ENCODE data around the gene SYTL2.
"Not testable (repeated sequence)": the region's sequence is repeated elsewhere in the genome, so short reads cannot be mapped to it uniquely, and the experiment has no call there.

SYTL2 gene

DNA sequence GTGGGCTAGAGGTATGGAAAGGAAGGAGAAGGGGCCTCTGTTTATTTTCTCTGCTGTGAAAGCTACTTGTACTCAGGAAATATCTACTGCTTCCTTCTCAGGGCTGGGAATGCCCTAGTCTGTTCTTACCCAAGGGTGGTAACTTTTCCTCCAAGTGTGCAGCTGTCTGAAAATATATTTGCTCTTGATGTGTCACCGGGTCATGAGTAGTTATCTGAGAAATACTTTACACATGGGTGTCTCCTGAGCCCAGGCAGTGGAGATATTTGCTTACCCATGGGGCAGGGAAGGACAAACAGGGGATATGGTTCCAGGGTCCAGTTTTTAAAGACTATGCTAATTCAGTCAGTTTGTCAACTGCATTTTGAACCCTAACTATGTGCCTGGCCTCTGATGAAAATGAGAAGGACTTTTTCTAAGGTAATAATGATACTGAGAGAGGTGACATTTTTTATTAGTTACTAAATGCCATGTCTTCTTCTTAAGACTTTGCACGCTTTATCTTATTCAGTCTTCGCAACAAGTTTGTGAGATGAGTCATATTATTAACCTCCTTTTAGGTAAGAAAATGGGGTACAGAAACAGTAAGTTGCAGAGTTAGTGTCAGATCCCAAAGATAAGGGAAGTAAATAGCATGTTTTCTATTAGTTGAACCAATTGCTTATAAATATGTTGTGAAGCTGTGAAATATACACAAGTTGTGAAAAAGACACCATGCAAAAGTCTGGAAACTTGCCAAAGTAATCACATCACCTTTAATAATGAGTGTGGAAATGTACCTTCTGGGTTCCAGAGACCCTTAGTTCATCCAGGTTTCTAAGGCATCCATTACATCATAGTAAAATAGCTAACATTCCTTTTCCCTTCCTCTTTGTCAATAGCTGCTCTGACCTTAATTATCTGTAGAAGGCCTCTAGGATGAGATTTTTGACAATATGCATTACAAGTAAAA is 22.9 kb downstream of the SYTL2 start:
- DNase-seq: no peak

DNA sequence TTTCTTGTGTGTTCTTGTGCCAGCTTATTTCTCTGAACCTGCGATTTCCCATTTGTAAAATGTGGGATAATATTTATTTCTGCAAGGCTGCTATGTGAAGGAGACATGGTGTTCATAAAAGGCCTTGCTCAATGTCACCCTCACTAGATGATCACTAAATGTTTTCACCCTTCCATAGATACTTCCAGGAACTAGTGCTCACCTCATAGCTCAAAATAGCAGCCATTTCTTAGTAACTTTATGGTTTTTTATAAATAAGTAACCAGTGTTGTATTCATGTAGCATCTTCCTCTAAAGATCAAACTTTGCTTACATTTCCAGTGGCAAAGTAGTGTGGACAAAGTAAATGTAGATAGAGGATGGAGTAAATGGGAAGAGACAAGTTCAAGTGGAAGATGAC is 23.8 kb downstream of the SYTL2 start:
- DNase-seq: no peak

DNA sequence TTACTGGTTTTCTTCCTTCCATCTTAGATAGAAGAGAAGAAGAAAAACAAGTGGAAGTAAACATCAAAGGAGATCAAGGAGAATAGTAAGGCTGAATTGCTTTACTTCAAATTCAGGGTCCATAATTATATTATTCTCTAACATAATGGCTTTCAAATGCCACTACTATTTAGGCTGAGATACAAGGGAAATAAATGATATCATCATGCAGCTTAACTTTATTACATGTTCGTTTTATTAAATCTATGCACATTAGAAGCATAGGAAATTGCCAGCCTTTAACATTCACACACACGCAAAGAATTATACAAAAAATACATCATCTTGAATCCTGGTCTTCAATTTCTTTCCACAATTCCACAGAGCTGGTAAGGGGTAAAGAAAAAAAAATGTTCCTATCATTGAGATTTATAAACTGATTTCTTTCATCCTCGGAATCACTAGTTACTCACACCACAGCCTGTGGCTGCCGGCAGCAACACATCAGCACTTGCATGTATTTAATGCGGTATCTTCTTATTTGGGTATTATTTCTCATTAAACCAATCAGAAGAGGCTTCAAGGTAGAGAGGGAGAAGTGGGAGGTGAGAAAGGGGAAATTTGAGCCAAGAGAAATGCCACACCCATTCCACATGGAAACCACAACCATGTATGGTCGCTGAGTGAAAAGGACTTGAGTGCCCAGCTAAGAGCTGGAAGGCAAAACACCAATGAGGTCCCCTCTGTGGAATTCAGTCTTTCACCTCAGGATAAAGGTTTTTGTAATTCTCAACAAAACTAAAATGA is 26.3 kb downstream of the SYTL2 start:
- no peak for DNase-seq

DNA sequence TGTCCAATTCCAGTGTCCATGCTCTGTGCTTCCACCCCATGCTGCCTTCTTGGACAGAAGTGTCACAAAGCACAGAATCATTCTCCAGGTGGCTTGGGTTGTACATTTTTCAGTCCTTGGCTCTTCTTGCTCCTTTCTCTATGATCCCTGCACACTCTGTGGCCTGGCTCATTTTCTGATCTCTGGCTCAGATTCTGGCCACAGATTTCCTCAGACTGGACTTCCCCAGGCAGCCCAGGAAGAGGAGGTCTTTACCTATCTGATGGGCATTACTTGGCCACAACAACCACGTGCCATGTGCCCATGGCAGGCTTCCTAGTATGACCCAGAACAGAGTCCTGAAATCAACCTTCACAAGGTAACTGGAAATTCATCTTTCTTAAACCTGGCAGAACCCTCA is 27.2 kb downstream of the SYTL2 start:
- no peak for DNase-seq

DNA sequence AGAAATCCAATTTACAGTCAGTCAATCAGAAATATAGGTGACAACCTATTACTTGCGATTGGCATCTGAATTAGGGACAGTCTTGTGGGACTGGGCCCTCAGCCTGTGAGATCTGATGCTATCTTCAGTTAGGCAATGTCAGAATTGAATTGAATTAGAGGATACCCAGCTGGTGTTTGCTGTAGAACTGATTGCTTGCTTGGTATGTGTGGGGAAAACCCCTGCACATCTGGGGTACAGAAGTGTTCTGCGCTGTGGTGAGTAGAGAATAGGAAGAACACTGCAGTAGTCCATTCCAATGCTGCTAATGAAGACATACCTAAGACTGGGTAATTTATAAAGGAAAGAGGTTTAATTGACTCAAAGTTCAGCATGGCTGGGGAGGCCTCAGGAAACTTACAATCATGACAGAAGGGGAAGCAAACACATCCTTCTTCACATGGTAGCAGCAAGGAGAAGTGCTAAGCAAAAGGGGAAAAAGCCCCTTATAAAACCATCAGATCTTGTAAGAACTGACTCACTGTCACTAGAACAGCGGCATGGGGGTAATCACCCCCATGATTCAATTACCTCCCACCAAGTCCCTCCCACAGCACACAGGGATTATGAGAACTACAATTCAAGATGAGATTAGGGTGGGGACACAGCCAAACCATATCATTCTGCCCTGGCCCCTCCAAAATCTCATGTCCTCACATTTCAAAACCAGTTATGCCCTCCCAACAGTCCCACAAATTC is 30.0 kb downstream of the SYTL2 start:
- not testable (repeated sequence) for DNase-seq

DNA sequence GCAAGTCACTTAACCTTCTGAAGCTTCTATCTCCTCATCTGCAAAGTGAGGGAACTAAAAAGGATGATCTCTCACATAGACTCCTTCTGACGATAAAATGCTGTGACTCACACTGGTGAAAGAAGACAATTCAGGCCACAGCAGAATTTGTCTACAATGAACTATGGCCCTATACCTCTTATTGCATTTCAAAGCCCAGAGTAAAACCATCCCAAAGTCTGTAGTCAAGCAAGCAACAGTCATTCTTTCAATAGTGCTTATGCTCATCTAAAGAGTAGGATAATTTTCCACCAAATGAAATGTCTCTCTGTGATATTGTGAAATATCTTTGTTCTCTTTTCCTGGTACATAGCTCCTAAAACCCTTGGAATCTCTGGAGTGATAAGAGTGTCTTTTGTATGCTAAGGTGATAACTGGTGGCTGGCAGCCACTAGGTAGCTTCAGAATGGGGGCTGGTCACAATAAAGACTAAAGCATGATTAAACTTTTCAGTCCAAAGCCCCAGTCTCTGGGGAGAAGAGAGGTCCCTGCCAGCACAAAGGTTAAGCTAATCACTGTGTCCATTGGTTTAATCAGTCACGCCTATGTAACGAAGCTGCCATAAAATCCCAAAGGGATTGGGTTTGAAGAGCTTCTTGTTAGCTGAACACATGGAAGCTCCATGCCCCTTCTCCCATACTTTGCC is 30.8 kb downstream of the SYTL2 start:
- no peak for DNase-seq

DNA sequence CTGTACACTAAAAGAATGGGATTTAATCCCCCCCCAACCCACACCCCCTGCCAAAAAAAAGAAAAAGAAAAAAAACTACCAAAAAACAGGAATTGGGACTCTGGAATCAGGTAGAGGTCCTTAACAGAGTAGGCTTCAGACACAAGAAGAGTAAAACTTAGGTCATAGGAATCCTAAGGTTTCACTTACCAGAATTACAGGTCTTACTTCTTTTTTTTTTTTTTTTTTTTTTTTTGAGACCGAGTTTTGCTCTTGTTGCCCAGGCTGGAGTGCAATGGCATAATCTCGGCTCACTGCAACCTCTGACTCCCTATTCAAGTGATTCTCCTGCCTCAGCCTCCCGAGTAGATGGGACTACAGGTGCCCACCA is 33.4 kb downstream of the SYTL2 start:
- not testable (repeated sequence) for DNase-seq

DNA sequence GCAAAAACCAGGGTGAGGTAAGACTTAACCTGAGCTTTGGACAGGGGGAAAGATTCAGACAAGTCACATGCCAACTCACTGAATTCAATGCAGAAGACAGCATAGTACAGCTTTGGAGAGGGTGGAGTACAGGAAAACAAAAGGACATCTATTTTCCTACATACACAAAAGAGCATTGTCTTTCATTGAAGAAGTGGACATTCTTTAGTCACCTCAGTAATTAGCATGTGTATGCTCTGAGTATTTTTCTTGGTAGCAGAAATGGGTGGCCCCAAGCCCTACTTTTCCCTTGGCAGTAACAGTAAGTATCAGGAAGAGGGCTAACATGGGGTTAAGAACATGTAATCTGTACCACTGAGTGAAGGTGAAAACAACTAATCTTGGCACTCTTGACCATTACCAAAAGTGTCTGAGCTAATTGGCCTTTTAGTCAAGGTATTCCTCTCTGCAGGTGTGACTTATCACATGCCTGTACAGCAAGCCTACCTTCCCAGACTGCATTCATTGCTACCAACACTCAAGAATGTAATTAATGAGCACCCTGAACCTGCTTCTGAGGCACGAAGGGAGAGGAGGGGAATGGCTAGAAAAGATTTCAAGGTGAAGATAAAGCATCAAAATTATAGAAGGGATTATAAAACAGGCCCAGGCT is 33.9 kb downstream of the SYTL2 start:
- no peak for DNase-seq

DNA sequence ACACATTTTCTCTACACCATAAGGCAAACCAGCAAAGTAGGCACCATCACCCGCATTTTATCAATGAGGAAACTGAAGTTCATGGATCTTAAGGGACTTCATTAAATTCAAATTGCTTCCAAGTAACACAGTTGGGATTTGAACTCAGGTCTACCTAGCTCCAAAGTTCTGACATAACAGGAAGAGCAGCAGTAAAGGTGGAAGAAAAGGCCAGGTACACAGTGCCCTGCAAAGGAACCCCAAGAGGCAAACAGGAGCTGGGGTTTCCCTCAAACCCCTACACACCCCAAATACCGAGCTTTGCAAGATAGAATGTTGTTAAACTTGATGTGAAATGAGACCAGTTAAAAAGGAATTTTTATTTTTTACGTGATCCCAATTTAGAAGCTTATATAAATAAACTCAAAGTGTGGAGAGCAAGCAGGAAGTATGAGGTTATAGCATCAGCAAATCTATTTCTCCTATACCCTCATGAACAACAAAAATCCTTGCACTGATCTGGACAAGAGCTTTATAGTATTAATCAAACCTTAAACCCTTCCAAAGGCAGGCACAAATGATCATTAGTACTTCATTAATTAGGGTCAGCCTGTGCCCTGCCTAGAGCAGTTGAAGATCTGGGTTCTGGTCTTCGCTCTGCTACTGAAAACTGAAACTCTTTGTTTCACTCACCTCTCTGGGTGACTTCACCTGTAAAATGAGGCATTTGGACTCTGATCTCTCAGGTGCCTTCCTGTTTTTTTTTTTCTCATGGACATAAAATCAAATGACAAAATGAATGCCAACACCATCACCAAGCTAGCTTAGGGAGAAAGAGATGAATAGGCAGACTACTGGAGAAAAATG is 36.5 kb downstream of the SYTL2 start:
- DNase-seq: no peak

DNA sequence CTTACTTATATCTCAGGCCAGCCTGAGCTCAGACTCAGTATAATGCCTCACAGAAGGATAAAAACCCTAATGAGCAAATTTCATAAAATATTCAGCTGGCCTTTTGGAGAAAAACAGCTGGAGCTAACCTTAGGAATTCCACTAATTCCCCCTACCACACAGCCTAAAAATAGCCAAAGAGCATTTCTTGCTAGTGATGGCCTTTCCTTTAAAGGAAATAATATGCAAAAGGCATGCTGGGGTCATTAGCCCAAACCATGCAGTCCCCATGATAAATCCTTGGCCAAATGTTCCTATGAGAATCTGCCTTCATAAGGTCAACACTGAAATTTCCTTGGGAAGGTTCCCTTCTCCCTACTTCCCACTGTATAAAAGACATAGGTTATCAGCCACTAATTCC is 38.2 kb downstream of the SYTL2 start:
- no peak for DNase-seq

DNA sequence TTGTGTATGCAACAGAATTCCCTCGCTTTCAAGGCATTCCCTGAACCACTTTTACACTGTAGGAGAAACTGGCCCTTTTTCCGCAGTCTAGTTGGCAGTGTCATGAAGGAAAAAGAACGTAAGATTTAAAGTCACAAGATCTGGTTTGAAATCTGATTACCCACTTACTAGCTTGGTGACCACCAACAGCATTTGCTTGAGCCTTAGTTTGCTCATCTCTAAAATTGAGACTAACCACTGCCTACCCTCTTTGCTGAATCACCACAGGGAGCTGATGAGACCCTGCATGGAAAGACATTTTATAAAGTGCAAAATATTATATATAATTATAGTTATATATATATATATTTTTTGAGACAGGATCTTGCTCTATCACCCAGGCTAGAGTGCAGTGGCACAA is 39.4 kb downstream of the SYTL2 start:
- no peak for DNase-seq

DNA sequence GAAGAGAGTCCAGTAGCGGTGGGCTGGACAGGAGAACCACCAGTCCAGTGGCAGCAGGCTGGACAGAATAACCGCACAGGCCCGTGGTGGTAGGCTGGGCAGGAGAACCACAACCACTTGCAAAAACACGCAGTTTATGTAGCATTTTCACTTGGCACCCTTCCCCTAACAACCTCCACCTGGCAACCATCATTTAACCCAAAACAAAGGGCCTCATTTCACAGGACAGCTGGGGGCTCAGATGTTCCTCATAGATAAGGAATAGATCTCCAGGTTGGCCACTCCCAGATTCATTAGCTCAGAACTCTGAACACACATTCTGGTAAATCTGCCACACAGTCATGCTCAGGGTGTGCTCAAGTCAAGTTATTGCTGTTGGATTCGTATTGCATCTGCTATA is 41.2 kb downstream of the SYTL2 start:
- DNase-seq: no peak

DNA sequence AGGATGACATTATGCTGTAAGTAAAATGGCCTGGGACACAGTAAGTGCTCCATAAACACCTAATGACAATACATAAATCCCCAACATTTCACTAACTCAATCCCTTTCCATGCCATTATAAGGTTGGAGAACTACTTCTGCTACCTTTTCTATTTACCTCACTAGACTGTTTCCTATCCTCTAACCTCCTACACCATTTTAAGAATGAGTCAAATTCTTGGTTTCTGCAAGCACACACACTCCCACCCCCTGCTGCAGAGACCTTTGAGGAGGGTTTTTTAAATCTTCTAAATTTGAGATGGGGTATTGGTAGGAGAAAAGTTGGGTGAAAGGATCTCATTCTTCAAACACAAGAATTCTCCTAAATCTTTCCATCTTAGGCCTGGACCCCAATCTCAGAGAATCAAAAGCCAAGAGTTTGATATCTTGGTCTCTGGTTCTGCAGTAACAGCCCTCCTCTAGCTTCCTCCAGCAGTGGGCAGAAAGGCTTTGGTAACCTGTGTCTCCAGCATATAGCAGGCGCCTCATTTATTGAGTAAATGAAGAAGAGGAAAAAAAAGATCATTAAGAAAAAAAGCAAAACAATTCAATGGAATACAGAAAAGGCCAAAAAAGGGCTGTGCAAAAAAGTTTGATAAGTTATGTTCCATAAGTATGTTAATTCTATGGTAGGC is 42.3 kb downstream of the SYTL2 start:
- DNase-seq: no peak

DNA sequence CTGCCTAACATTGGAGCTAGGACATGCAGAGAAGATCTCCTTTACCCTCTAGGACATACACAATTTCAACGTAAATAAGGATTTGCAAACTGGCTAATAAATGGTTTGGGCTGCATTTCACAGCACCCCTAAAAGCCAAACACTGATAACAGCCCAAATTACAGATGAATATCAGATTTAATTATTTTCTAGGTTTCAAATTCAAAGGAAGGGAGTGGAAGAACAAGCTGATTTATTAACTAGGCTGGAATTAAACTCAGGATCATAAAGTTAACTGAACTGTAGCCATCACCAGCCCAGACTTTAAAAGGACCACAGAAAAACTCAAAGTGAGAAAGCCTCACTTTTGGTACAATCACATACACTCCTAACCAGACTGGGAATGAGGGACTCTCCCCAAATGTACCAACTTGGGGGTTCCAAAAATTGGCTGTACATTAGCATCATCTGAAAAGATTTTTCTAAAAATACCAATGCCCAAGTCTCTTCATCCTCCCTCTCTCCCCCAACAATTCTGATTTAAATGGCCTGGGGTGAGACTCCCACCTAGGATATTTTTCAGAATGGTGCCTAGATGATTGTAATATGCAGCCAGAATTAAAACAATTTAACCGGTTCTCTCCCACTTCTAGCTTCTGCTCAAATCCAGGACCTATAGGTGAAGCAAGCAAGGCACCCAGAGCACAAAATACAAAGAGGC is 43.5 kb downstream of the SYTL2 start:
- DNase-seq: no peak

DNA sequence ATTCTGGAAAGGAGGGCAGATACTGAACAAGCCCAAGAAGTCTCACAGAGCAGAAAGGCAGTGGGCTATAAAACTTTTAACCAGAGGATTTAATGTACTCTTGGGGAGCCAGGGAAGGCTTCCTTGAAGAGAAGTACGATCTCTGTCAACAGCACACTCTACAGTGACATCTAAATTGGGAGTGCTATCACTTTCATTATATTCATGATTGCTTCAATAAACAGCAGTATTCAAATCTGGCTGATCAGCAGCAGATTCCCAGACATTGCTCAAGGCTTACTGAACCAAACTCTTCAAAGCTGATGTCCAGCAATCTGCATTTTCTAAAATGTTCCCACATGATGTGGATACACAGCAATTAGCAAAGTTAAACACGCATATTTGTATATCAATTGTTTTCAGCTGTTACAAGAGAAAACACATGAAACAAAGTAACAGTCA is 44.2 kb downstream of the SYTL2 start:
- DNase-seq: no peak

DNA sequence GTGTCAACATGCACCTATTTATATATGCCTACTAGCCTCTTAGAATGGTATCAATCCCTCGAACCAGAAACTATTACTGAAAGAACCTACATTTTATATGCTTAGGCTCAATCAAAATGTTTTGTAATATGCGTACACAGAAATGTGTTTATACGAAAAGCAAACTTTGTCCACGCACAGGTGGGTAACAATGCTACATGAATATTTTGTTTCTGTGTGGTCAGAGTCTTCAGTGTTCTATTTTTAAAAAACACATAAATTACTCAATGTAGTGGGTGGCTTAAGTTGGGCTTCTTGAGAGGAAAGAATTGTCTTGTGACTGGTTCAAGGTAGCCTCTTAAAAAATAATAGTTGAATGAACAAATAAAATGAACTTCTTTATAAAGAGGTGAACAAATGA is 46.1 kb downstream of the SYTL2 start:
- no peak for DNase-seq

DNA sequence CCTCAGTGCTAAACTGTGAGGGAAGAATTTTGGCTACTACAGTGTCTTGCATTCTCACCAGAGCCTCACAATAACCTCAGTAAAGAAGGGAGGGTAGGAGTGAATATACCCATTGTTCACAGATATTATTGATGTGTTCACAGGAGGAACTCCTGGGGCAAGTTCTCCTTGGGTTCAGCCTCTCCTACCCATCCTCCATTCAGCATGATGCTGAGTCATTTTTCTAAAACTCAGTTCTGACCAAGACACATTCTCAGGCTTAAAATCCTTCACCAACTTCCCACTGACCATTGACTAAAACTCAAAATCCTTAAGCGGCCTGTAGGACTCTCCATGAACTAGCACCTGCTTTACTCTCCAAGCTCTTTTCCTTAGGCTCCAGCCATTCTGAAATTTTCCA is 48.7 kb downstream of the SYTL2 start:
- no peak for DNase-seq

DNA sequence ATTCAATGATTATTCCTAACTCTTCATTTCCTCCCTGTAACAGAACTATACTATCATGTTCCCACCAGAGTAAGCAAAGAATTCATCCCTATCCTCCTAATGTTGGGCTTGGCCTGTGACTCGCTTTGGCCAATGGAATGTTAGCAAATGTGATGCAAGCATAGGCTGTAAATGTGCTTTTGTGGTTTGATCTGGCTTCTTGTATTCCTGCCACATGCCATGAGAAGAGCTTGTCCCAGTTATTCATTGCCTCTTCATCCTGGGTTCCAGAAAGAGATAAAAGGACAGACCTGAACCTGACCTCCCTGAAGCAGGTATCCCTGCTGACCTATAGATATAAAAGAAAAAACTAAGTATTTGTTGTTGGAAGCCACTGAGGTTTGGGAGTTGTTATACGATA is 51.0 kb downstream of the SYTL2 start:
- no peak for DNase-seq

DNA sequence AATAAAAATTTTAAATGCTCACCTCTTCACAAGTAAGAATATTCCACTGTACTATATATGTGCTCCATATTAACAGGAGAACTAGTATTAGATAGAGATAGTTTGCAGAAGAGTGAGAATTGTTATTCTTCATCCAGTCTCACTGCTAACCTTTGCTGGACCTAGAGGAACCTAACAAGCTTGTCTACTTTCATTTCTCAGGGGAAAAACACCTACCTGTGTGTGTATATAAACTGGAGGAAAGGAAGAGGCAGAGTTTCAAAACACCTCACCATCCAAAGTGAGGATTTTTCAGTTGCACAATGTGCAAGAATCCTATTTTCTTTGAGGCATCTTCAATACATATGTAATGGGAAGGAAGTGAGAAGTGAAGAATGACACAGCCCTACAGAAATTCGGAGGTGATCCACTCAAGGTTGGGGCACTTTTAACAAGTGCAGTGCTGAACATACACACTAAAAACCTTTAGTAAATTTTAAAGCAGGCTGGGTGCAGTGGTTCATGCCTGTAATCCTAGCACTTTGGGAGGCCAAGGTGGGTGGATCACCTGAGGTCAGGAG is 52.4 kb downstream of the SYTL2 start:
- DNase-seq: no peak

DNA sequence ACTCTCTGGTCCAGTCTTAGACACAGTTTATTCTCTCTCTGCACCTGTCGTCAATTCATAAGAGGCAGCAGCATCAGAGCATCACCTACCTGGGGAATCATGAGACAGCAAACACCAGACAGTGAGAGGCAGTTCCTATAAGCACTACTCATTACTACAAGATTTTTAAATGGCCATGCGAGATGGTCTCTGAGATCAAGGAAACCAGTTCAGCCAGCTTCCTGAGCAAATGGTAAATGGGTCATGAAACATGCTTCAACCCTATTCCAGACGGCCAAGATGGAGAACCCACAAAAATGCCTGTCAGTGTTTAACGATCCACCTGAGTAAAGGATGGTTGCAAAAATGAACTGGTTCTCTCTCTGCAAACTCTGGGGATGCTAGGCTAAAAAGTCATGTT is 52.9 kb downstream of the SYTL2 start:
- DNase-seq: no peak
